HTR-8/SVneo (cell line): ENCODE measurements around the gene CDC6.
"Not testable (repeated sequence)": the region's sequence is repeated elsewhere in the genome, so short reads cannot be mapped to it uniquely, and the experiment has no call there.

Source experiments
- DNase-seq: peaks from one replicate; pipeline ENCODE4 v3.0.0; 2011; ENCODE audit warnings: low spot score, mixed read lengths; ENCODE audit not compliant: insufficient read length
- FAIRE-seq: peaks from 2 replicates; lab custom pipeline; 2011; peaks lifted over from hg19 to GRCh38; lab: Jason Lieb, UNC

The CDC6 gene

GRCh38 chr17:40286473-40286872 is 1.2 kb upstream of the CDC6 start:
- FAIRE-seq, result no peak
- no peak for DNase-seq

- FAIRE-seq (no peak), DNase-seq (no peak)
Measured at GRCh38 chr17:40287159-40287493, 553 bp upstream of the CDC6 start.

GRCh38 chr17:40290629-40291280 is 3.1 kb downstream of the CDC6 start:
- DNase-seq, result no peak
- FAIRE-seq, result no peak

GRCh38 chr17:40291281-40291664 is 3.6 kb downstream of the CDC6 start:
- FAIRE-seq, result no peak

GRCh38 chr17:40293363-40293762 is 5.7 kb downstream of the CDC6 start:
- no peak for FAIRE-seq
- DNase-seq, result no peak

More at GRCh38 chr17:40291281-40291664, 3.6 kb downstream of the CDC6 start:
- no peak for DNase-seq

GRCh38 chr17:40295488-40296436 is 8.1 kb downstream of the CDC6 start:
- DNase-seq (no peak), FAIRE-seq (no peak)

- DNase-seq, result no peak
- FAIRE-seq, result no peak
Measured at GRCh38 chr17:40297511-40297910, 9.8 kb downstream of the CDC6 start.

GRCh38 chr17:40298726-40299125 is 11.0 kb downstream of the CDC6 start:
- DNase-seq (no peak), FAIRE-seq (no peak)

- DNase-seq, FAIRE-seq: not testable (repeated sequence)
Measured at GRCh38 chr17:40299159-40299757, 11.6 kb downstream of the CDC6 start.

GRCh38 chr17:40301315-40301714 is 13.6 kb downstream of the CDC6 start:
- DNase-seq (no peak), FAIRE-seq (no peak)

- peak; percentile 69 for DNase-seq
- no peak for FAIRE-seq
Measured at GRCh38 chr17:40303009-40303657, 15.5 kb downstream of the CDC6 start.

- FAIRE-seq, result no peak
- no peak for DNase-seq
Measured at GRCh38 chr17:40303708-40304551, 16.3 kb downstream of the CDC6 start.

- not testable (repeated sequence) for FAIRE-seq, DNase-seq
Measured at GRCh38 chr17:40304552-40304863, 16.8 kb downstream of the CDC6 start.

GRCh38 chr17:40304866-40305265 is 17.2 kb downstream of the CDC6 start:
- not testable (repeated sequence) for DNase-seq, FAIRE-seq

- FAIRE-seq, result no peak
Measured at GRCh38 chr17:40306395-40306794, 18.7 kb downstream of the CDC6 start.

GRCh38 chr17:40307001-40307730 is 19.5 kb downstream of the CDC6 start:
- no peak for DNase-seq
- FAIRE-seq, result no peak

More at GRCh38 chr17:40306395-40306794, 18.7 kb downstream of the CDC6 start:
- DNase-seq, result no peak

GRCh38 chr17:40307740-40308239 is 20.1 kb downstream of the CDC6 start:
- FAIRE-seq (no peak), DNase-seq (no peak)

GRCh38 chr17:40309031-40309948 is 21.6 kb downstream of the CDC6 start, which contains the start of gene RARA:
RARA (plus strand) TSS chr17:40309180; CDS start chr17:40331219, 22,039 bp downstream.
- DNase-seq, result no peak
- no peak for FAIRE-seq
